ENCODE measurements around the gene ZSCAN9. TPM values are rescaled to one million over a fixed set of nuclear protein-coding genes. Genes with fewer than 3 reads are reported as not detected.

Gene ZSCAN9
- total and polyA plus RNA-seq, 2 of the 13 experiments (the other 11 are each of a cell fraction or from before 2014, with no cell fraction given), result 14.6 to 17.8 TPM

GRCh38 chr6:28252009-28252975 lies 27.2 kb downstream of the ZSCAN9 start, which contains the start of gene ZKSCAN4 (continued):
- TF ChIP-seq ZNF143 (CRISPR knock-in tag; IDR thresholded peaks at IDR 0.05) (no peak), SRY (CRISPR knock-in tag; IDR thresholded peaks at IDR 0.05) (peak; percentile 51; the same call in 1 of the 2 replicates), ZNF496 (CRISPR knock-in tag; IDR thresholded peaks at IDR 0.05; ENCODE audit: insufficient replicate concordance) (no peak), ZNF432 (CRISPR knock-in tag; IDR thresholded peaks at IDR 0.05; ENCODE audit: borderline replicate concordance) (no peak), ZKSCAN1 (IDR thresholded peaks at IDR 0.05; ENCODE audit: low read length) (no peak), SYNCRIP (IDR thresholded peaks at IDR 0.05; ENCODE audit: insufficient read depth, low read depth, low read length) (no peak), LBX2 (CRISPR knock-in tag; IDR thresholded peaks at IDR 0.05; ENCODE audit: borderline replicate concordance) (no peak), ZNF75D (CRISPR knock-in tag; IDR thresholded peaks at IDR 0.05; ENCODE audit: borderline replicate concordance) (no peak), ZSCAN22 (CRISPR knock-in tag; IDR thresholded peaks at IDR 0.05) (no peak), KLF13 (CRISPR knock-in tag; IDR thresholded peaks at IDR 0.05) (0 out of 2 replicates have a peak, but pooled peaks have one; percentile 59), ZNF383 (CRISPR knock-in tag; IDR thresholded peaks at IDR 0.05; ENCODE audit: borderline replicate concordance) (no peak), ISX (CRISPR knock-in tag; conservative IDR thresholded peaks at IDR 0.05) (no peak), U2AF2 (IDR thresholded peaks at IDR 0.05; ENCODE audit: low read depth, low read length) (no peak), SNAPC5 (CRISPR knock-in tag; IDR thresholded peaks at IDR 0.05; ENCODE audit: borderline replicate concordance) (0 out of 2 replicates have a peak, but pooled peaks have one; percentile 31), ZZZ3 (CRISPR knock-in tag; IDR thresholded peaks at IDR 0.05; ENCODE audit: borderline replicate concordance) (peak; percentile 67; the same call in 1 of the 2 replicates), ZNF644 (CRISPR knock-in tag; IDR thresholded peaks at IDR 0.05; ENCODE audit: low read depth) (no peak), IKZF1 (IDR thresholded peaks at IDR 0.05) (no peak), RFXANK (CRISPR knock-in tag; IDR thresholded peaks at IDR 0.05) (peak; percentile 64; the same call in 1 of the 2 replicates), MAFK (conservative IDR thresholded peaks at IDR 0.05 in 1 of 2, IDR thresholded peaks at IDR 0.05 in 1 of 2; ENCODE audit: low read length in 2 of 2) (no peak), KLF11 (CRISPR knock-in tag; IDR thresholded peaks at IDR 0.05) (0 out of 2 replicates have a peak, but pooled peaks have one; percentile 45), ZNF720 (CRISPR knock-in tag; IDR thresholded peaks at IDR 0.05) (no peak)
- TF ChIP-seq, protein P1, sequence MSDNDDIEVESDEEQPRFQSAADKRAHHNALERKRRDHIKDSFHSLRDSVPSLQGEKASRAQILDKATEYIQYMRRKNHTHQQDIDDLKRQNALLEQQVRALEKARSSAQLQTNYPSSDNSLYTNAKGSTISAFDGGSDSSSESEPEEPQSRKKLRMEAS (IDR thresholded peaks at IDR 0.05), result peak; percentile 36; the same call in 1 of the 2 replicates
- TF ChIP-seq, protein P2, sequence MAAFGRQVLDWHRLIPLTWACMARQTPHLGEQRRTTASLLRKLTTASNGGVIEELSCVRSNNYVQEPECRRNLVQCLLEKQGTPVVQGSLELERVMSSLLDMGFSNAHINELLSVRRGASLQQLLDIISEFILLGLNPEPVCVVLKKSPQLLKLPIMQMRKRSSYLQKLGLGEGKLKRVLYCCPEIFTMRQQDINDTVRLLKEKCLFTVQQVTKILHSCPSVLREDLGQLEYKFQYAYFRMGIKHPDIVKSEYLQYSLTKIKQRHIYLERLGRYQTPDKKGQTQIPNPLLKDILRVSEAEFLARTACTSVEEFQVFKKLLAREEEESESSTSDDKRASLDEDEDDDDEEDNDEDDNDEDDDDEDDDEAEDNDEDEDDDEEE (CRISPR knock-in tag; IDR thresholded peaks at IDR 0.05), result peak; percentile 47; the same call in 1 of the 2 replicates
- TF ChIP-seq, protein P3, sequence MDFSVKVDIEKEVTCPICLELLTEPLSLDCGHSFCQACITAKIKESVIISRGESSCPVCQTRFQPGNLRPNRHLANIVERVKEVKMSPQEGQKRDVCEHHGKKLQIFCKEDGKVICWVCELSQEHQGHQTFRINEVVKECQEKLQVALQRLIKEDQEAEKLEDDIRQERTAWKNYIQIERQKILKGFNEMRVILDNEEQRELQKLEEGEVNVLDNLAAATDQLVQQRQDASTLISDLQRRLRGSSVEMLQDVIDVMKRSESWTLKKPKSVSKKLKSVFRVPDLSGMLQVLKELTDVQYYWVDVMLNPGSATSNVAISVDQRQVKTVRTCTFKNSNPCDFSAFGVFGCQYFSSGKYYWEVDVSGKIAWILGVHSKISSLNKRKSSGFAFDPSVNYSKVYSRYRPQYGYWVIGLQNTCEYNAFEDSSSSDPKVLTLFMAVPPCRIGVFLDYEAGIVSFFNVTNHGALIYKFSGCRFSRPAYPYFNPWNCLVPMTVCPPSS (IDR thresholded peaks at IDR 0.05), result no peak
- TF ChIP-seq, protein P4, sequence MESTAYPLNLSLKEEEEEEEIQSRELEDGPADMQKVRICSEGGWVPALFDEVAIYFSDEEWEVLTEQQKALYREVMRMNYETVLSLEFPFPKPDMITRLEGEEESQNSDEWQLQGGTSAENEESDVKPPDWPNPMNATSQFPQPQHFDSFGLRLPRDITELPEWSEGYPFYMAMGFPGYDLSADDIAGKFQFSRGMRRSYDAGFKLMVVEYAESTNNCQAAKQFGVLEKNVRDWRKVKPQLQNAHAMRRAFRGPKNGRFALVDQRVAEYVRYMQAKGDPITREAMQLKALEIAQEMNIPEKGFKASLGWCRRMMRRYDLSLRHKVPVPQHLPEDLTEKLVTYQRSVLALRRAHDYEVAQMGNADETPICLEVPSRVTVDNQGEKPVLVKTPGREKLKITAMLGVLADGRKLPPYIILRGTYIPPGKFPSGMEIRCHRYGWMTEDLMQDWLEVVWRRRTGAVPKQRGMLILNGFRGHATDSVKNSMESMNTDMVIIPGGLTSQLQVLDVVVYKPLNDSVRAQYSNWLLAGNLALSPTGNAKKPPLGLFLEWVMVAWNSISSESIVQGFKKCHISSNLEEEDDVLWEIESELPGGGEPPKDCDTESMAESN (CRISPR knock-in tag; conservative IDR thresholded peaks at IDR 0.05), result peak; percentile 76
